ENCODE data around the gene POLH.

POLH gene

DNA sequence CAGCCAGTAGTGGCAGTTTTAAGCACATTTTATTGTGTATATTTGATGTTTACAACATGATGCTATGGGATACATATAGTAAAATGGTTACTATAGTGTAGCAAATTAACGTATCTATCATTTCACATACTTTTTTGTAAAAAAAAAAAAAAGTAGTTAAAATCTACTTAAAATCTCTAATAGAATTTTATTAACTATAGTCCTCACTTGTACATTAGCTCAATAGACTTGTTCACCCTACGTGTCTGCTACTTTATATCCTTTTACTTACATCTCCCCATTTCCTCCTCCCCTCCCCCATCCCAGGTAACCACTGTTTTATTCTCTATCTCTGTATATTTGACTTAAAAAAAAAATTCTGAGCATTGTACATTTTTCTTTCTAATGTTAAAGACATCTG, 30.0 kb downstream of the POLH start:
- DNase-seq (ENCODE audit: low spot score) = no peak

DNA sequence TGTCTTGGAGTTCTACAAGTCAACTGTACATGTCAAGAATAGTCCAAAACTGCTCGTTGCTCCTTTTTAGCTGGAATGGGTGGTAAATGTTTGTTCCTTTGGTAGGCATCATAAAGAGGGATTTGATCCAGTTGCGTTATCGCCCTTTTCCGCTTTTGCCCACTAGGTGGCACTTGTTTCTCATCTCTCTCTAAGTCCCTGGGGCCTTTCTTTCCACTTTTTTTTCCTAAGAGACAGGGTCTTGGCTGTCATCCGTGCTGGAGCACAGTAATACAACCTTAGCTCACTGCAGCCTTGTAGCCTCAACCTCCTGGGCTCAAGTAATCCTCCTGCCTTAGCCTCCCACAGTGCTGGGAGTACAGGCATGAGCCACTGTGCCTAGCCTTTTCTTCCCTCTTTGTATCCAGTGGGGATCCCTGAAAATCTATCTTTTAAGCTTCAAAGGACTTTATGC, 32.4 kb downstream of the POLH start:
- peak; percentile 50 for DNase-seq (ENCODE audit: low spot score)

DNA sequence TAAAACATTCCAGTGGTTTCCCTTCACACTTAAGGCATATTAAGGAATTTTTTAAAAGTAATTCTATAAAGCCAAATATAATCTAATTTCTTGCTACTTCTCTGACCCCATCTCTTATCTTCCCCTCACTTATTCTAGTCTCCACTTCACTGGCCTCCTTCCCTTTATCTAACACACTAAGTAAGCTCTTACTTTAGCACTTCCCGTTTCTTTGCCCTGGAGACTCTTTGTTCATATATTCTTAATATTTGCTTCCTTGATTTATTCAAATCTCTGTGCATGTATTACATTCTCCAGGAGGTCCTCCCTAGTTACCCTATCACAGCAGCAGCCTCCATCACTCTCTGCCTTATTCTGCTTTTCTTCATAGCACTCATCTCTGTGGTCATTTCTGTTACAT, 32.8 kb downstream of the POLH start:
- no peak for DNase-seq (ENCODE audit: low spot score)

DNA sequence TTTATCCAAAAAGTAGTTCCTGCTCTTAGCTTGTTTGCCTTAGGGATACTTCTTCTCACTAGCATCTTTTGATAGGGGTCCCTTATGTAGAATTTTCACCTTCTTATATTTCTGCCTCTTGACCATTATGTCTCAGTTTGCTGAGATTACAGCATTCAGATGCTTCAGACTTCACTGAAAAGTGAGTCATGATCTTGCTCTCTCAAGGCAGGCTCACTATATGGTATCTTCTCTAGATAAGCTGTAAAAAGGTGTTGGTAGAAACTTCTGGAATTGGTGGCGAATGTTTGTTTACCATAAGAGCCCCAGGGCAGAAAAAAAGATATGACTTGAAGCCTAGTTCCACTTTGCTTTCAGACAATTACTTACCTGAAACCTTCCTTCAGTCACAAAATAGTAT, 33.4 kb downstream of the POLH start:
- DNase-seq (ENCODE audit: low spot score) = no peak

DNA sequence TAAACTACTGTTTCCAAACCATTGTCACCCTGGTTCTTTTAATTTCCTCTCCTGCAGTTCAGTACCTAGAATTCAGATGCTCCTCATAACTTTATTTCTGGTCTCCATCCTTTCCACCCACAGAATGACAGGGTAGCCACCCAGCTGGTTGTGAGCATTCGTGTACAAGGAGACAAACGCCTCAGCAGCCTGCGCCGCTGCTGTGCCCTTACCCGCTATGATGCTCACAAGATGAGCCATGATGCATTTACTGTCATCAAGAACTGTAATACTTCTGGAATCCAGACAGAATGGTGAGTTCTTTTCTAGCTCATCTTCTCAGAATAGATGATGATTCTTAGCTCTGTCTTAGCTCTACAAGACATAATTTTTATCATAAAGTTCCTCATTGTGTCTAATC, 34.4 kb downstream of the POLH start:
- DNase-seq (ENCODE audit: low spot score) = no peak

DNA sequence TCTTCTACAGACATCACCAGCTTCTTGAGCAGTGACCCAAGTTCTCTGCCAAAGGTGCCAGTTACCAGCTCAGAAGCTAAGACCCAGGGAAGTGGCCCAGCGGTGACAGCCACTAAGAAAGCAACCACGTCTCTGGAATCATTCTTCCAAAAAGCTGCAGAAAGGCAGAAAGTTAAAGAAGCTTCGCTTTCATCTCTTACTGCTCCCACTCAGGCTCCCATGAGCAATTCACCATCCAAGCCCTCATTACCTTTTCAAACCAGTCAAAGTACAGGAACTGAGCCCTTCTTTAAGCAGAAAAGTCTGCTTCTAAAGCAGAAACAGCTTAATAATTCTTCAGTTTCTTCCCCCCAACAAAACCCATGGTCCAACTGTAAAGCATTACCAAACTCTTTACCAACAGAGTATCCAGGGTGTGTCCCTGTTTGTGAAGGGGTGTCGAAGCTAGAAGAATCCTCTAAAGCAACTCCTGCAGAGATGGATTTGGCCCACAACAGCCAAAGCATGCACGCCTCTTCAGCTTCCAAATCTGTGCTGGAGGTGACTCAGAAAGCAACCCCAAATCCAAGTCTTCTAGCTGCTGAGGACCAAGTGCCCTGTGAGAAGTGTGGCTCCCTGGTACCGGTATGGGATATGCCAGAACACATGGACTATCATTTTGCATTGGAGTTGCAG, 37.9 kb downstream of the POLH start:
- no peak for DNase-seq (ENCODE audit: low spot score)

DNA sequence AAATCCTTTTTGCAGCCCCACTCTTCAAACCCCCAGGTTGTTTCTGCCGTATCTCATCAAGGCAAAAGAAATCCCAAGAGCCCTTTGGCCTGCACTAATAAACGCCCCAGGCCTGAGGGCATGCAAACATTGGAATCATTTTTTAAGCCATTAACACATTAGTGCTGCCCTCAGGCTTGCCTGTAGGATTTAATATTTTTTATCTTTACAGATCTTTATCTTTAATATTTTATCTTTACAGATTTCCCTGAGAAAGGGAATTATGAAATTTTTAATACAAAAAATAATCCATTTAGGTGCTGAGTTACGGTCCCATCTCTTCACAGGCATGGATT, 38.4 kb downstream of the POLH start:
- no peak for DNase-seq (ENCODE audit: low spot score)

DNA sequence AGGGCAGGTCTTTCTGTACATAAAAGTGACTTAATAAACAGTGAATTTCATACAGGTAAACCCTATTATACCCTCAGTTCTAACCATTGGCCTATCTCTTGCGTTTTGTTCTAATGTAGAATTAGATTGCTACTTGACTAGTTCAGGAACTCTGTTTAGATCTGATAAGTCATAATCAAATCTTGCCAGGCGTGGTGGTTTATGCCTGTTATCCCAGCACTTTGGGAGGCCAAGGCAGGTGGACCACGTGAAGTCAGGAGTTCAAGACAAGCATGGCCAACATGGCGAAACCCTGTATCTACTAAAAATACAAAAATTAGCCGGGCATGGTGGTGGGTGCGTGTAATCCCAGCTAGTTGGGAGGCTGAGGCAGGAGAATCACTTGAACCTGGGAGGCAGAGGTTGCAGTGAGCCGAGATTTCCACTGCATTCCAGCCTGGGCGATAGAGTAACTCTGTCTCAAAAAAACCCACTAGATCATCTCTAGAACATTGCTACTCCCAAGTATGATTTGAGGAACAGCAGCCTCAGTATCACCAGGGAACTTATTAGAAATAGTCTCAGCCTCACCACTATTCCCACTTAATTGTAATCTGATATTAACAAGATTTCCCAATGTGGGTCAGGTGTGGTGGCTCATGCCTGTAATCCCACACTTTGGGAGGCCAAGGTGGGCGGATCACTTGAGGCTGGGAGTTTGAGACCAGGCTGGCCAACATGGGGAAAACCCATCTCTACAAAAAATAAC, 40.9 kb downstream of the POLH start:
- DNase-seq (ENCODE audit: low spot score) = no peak

DNA sequence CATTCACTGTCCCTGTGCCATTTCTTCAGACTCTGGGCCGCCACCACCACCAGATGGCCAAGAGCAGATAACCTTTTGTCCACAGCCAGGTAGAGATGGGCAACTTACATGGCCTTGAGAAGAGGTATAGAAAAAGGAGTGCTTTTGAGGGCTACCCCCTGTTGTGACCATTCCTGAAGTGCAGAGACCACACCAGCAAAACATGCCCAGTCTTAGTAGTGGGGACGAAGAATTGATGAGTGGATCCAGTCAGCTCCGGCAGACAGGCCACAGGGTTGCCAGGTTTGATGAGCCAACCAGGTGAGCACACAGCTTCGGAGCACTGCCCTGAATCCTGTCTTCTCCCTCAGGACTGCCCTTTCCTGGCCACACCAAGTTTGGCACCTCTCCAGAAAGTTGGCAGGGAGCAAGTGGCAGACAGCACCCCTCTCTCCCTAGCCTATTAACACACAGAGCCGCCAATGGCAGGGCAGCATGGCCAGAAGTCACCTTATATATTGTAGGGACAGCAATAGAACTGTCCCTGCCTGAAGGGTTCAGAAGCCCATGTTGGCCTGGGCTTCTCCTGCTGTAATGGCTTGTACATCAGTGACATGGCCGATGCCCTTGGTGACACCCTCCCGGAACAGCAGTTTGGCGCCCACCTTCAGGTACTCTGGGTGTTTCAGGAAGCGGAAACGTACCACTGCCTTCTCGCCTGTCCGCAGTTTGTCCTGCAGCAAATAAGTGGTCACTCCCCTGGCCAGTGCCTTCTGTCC, 45.3 kb downstream of the POLH start:
- no peak for DNase-seq (ENCODE audit: low spot score)

DNA sequence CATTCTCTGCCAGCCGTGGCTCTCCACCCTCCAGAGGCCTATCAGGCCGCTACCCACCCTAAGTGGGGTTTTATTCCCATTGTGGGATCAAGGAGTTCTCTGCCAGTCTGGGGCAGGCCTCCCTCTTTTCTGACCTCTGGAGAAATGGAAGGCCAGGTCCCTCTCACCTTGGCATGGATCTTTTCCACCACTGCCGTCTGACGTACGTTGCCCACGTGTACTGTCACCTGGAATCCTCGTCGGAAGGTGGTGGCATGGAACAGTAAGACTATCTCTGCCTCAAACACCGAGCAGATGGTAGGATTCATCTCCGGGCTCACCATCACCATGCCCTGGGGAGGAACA, 45.8 kb downstream of the POLH start:
- no peak for DNase-seq (ENCODE audit: low spot score)

DNA sequence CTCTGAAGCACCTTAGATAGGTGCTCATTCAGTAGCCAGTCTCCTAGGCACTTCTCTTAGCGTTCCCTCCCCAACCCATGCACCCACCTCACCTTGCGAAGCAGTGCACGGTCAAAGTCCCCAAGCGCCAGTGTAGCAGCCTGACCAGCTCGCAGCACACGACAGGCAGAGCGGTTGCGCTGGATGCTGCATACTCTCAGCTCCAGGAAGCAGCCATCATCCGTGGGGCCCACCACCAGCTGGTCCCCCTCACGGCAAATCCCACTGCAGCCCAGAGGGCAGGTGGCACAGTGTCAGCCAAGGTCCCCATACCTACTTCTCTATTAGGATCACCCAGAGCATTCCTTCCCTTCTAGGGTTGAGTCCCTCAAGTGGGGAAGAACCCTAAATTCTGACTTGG, 46.6 kb downstream of the POLH start:
- no peak for DNase-seq (ENCODE audit: low spot score)

DNA sequence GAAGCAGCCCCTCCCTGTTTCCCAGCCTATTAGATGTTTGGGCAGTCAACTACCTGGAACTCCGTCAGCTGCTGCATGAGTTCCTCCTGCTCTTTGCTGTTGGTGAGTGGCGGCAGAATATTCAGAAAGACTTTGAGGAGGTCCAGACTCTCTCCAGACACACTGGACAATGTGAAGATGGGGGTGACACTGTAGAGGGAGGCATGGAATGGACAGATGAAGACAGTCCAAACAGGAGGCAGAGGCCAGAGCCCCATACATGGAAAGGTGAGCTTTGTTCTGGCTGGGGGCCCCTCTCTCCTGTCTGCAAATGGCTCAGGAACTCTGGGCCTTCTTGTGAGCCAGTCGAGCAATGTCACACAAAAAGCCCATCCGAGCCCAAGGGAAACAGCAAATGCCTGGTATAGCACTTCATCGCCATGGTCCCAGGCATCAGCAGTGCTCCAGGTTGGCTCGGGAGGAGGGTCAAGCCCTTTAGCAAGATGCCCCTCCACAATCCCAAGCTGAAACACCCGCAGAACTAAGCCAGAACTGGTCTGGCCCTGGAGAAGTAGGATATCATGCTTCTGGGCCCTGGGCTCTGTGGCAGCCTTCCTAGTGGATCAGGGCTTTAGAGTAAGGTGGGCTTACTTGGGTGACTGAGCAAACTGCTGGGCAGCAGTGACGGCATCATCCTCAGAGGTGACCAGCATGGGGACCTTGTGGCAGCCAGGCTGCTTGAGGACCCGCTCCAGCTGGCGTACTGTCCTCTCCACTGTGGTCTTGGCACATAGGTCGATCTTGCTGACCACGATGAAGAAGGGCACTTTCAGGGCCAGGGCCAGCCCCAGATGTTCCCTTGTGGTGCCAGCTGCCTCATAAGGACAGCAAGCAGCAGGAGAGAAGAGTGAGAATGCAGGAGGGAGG, 48.1 kb downstream of the POLH start:
- DNase-seq (ENCODE audit: low spot score) = no peak

DNA sequence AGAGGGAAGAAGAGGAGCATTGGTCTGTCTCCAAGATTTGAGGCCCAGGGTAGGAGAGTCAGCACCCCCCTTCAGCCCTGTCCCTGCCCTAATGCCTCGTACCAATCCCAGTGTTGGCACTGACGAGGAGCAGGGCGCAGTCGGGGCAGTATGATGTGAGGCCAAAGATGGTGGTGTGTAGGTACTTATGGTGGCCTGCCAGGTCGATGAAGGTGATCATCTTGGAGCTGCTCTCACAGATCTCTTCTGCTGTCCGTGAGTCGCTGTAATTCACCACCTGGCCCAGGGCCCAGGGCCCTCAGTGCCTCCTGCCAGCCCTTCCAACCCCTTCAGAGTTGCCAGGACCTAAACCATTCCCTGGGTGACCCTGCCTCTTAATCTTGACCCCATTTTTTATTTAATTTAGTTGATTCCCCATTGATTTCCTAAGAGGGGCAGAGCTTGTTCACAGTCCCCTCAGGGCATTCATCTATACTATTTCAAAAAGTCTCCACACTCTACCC, 48.9 kb downstream of the POLH start:
- DNase-seq (ENCODE audit: low spot score) = no peak

DNA sequence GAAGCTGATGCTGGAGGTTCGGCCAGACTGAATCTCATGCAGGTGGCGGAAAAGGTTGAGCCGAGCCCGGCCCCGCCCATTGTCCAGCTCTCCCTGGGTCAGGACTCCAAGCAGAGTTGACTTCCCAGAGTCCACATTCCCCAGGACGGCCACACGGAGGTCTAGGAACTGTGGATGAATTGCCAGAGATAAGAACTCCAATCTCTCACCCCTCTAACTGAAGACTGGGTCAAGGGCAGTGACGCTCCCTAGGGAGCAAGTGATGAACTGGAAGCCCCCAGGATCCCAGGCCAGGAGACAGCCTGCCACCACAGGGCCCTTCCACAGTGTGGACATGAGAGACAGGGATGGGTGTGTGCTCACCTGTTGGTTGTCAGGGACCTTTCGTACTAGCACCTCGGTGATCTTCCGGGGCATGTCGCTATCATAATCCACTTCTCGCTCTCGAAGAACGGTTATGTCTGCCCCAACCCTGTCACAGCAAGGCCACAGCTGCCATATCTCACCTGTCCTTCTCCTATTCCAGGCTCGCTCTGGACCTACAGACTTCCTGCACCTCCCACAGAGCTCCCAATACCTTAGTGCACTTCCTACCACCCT, 49.5 kb downstream of the POLH start:
- no peak for DNase-seq (ENCODE audit: low spot score)

DNA sequence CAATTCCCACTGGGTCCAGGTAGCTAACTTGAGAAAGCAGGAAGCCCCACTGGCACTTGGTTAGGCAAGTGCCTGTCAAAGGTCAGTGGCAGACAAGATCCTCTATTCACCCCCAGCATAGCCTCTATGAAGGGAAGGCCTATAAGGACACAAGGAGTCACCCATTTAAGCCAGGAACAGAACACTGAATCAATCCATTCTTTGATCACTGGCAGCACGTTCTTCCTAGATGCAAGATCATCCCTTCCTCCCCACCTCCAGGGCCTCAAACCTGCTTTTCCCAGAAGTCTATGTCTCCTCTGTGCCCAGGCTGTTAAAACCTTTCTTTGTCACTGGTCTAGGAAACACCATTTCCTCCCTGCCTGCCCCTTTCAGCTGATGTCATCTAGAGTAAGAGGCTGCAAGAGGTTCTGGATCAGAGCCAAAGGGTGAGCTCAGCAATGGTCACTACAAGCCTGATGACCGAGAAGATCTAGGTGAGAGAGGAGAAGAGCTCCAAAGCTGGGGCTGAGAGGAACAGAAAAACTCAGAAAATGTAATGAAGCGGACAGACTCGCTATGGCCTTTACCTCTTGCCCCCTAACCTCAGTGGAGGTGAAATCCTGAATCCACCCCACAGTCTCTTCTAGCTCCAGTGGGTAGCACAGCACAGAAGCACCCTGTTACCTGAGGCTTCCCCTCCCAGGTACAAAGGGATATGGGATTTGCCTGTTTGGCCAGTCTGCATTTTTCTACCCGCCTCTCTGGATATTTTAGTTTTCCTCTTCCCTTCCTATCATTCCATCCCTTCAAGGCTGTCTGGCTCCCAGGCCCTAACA, 51.2 kb downstream of the POLH start:
- no peak for DNase-seq (ENCODE audit: low spot score)

DNA sequence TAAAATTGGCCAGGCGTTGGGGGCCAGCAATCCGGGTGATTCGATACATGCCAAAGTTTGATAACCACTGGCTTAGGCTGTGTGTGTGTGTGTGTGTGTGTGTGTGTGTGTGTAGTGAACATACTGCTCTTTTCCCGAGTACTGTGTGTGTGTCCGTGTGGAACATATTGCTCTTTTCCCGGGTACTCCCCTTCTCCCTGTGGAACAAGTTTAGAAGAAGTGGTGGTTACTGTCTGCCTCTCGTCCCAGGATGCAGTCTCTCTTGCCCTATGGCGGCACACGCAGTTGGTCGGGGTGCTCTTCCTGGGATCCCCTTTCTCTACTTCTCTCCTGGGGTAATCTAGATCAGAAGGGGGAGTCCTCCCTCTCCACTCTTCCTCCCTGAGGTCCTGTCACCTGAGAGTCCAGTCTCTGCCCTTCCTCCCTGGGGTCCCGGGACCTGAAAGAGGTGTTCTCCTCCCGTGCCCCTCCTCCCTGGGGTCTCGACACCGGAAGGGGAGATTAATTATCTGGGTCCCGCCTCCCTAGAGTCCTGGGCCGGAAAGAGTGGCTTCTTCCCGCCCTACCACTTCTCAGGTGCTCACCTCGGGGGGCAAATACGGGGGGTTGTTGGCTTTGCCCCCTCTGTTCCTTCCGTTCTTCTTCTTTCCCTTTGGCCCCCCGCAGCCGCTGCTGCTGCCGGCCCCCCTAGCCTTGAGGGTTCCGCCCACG, 52.6 kb downstream of the POLH start:
- DNase-seq (ENCODE audit: low spot score) = peak; percentile 42

DNA sequence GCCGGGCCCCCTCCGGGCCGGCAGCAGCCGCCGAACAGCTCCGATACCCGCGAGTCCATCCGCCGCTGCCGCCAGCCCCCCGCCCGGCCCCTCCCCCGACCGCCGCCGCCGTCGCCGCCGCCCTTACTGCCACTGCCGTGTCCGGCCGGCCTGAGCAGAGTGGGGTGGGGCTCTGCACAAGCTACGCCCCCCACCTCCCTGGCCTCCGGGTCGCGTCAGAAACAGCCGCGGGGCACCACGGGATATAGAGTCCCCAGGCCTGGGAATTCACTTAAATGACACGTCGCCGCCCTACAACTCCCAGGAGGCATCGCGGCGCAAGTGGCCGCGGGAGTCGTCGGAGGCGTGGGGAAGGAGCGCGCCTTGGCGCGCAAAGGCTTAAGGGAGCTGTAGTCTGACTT, 53.1 kb downstream of the POLH start, which contains the start of gene GTPBP2:
GTPBP2 (minus strand) TSS at position 161 of the 401 bp plus-strand sequence; CDS start at position 59, 102 bp downstream.
- DNase-seq (ENCODE audit: low spot score) = peak; percentile 95

DNA sequence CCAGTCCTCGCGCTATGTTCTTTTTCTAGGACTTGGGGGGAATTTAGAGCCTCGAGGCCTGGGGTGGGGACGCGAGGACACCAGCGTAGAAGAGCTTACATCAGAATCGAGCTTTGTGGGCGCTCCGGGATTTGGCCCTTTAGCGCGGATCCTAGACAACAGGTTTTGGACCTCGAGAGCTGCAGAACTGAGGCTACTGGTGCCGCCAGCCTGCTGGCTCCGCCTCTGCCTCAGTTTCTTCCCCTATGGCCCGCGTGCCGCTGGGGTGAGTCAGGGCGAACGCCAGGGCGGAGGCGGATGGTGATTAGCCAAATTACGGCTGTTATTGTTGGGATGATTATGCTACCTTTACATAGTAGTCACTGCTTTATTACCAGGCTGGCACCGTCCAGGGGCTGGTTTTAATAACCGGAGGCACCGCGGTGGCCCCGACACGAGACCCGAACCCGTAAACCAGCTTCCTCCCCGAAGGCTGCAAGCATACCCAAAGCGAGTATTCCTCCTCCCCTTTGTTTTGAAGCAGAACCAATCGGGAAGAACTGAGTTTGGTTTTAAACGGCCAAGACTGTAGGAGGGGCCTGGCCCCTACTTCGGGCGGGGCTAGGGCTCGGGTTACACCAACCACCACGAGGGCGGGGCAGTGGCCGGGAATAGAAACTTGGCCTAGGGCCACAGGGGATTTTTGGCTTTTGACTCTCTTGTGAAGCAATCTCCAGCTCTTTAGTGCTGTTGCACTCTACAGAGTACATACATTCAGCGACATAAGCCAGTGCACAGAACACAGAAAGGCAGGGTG, 53.7 kb downstream of the POLH start:
- DNase-seq (ENCODE audit: low spot score) = peak; percentile 93

DNA sequence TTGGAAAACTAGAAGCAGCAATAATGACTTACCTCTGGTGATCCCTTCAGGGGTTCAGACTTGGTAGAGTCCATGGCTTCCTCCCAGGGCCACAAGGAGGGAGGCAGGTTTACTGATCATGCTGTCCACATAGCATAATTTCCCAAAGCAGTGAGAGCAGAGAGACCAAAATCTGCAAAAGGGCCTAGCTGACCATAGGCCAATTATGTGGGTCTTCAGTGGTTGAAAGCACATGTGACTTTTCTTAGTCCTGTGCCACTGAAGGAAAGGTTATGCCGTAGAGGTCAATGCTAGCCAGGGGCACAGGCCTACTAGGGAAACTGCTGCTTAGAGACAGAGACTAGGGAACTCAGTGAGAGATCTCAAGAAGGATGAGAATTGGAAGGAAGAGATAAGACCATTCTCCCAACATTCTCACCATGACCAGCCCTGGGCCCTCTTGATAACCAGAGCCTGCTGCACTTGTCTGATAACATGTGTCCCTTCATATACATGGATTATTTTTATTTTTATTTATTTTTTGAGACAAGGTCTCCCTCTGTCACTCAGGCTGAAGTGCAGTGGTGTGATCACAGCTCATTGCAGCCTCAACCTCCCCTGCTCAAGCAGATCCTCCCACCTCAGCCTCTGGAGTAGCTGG, 55.1 kb downstream of the POLH start:
- no peak for DNase-seq (ENCODE audit: low spot score)

Measured in CD4-positive, alpha-beta T cell treated with Interleukin-15 for 4 hours (primary cell).